HepG2 (cell line): Measurements from ENCODE around the gene CSRP3. TPM values are rescaled to one million over a fixed set of nuclear protein-coding genes. Genes with fewer than 3 reads are reported as not detected.

Source experiments
- ATAC-seq: fragments of 200-7000 bp; cut with Tn5 transposase; 3 replicates; pipeline ENCODE4 v1.9.1; 2020; ENCODE audit warnings: mild to moderate bottlenecking, moderate library complexity
- BruUV-seq: library from RNA; stranded (reverse); fragments of 400-500 nt; replicated peaks from 2 replicates; lab custom pipeline; 2021; lab: Mats Ljungman, UMichigan
- CTCF ChIA-PET: fragments of 300-600 bp; formaldehyde crosslinking; extraction: SDS; loops from one replicate; lab custom pipeline; 2021; ENCODE audit warnings: low total read pairs, inconsistent platforms, low intra/inter-chr PET ratio; lab: Yijun Ruan, JAX
- POLR2A ChIA-PET: fragments of 350-600 bp; sonication (Branson Sonifier 250); formaldehyde crosslinking; loops from one replicate; lab custom pipeline; 2020; ENCODE audit warnings: antibody characterized with exemption, inconsistent platforms; lab: Yijun Ruan, JAX
- DNase-seq: peaks from one replicate; pipeline ENCODE4 v3.0.0-alpha.2; 2015; ENCODE audit warnings: low spot score
- FAIRE-seq: peaks from 3 replicates; lab custom pipeline; 2011; peaks lifted over from hg19 to GRCh38; lab: Jason Lieb, UNC
- H2AFZ ChIP-seq: one replicate; pipeline ENCODE4 v1.6.1; 2011; ENCODE audit warnings: low read length, inconsistent platforms
- H3K27ac ChIP-seq: fragments of 300-600 bp; 3 replicates; pipeline ENCODE4 v1.8.0; 2011; ENCODE audit warnings: mixed run types, mild to moderate bottlenecking, mixed read lengths, low read length, inconsistent platforms; ENCODE audit not compliant: insufficient read depth; ENCODE audit errors: extremely low read length
- H3K27me3 ChIP-seq, 2 experiments: fragments of 200-600 bp in 1 of 2; 2 replicates in 1 of 2; 3 replicates in 1 of 2; pipeline versions ENCODE4 v1.6.0 to v1.8.0; 2011; ENCODE audit warnings: low read length in 2 of 2, mild to moderate bottlenecking in 2 of 2, moderate library complexity in 2 of 2, inconsistent platforms in 1 of 2; ENCODE audit not compliant: insufficient read depth in 2 of 2, control insufficient read depth in 1 of 2
- H3K36me3 ChIP-seq, 2 experiments: fragments of 200-600 bp in 1 of 2; replicated peaks in 1 of 2; 2 replicates in 1 of 2; 3 replicates in 1 of 2; pipeline versions ENCODE4 v1.5.1 to v1.8.0; 2011; ENCODE audit warnings: low read length in 2 of 2, inconsistent platforms in 1 of 2; ENCODE audit not compliant: insufficient read depth in 2 of 2, control insufficient read depth in 1 of 2
- H3K4me1 ChIP-seq: 2 replicates; pipeline ENCODE4 v1.5.1; 2012; ENCODE audit warnings: low read length, inconsistent platforms; ENCODE audit not compliant: insufficient read depth
- H3K4me2 ChIP-seq: 2 replicates; pipeline ENCODE4 v1.6.0; 2011; ENCODE audit warnings: low read depth, low read length, inconsistent platforms
- H3K4me3 ChIP-seq, 3 experiments: fragments of 200-600 bp in 1 of 3; sonication (generic), shearing (Covaris generic) in 1 of 3; replicated peaks in 1 of 3; 2 replicates each; pipeline ENCODE4 v1.5.1; 2011 to 2016; ENCODE audit warnings: low read length in 3 of 3, inconsistent platforms in 2 of 3, low read depth in 2 of 3, mild to moderate bottlenecking in 2 of 3, control low read depth in 1 of 3, mixed read lengths in 1 of 3; ENCODE audit not compliant: insufficient read depth in 1 of 3
- H3K79me2 ChIP-seq: one replicate; pipeline ENCODE4 v1.6.1; 2011; ENCODE audit warnings: low read length, inconsistent platforms; ENCODE audit not compliant: insufficient read depth
- H3K9ac ChIP-seq: 2 replicates; pipeline ENCODE4 v1.6.0; 2011; ENCODE audit warnings: mild to moderate bottlenecking, low read depth, low read length, inconsistent platforms; ENCODE audit not compliant: insufficient read depth
- H3K9me3 ChIP-seq: 2 replicates; pipeline ENCODE4 v1.5.1; 2012; ENCODE audit warnings: mild to moderate bottlenecking, low read length
- H4K20me1 ChIP-seq: 2 replicates; pipeline ENCODE4 v1.6.0; 2011; ENCODE audit warnings: inconsistent platforms, mild to moderate bottlenecking, low read length, moderate library complexity; ENCODE audit not compliant: insufficient read depth
- BATF2 ChIP-seq: sonication (generic); formaldehyde crosslinking; IDR thresholded peaks from 2 replicates; pipeline ENCODE4 v1.8.0; 2022; ENCODE audit warnings: mild to moderate bottlenecking, missing genetic modification reagents, moderate library complexity
- FOXP1 ChIP-seq, 2 experiments: fragments of 450-650 bp in 1 of 2; IDR thresholded peaks; 2 replicates each; pipeline ENCODE4 v1.6.1; 2017 to 2018; ENCODE audit warnings: antibody characterized with exemption in 1 of 2
- GTF2F1 ChIP-seq: fragments of 150-350 bp; IDR thresholded peaks from 2 replicates; pipeline ENCODE4 v1.6.1; 2014; ENCODE audit warnings: low read length
- KDM1A ChIP-seq: IDR thresholded peaks from 2 replicates; pipeline ENCODE4 v1.6.1; 2016; ENCODE audit warnings: missing compliant biosample characterization
- MAFG ChIP-seq: sonication (generic); formaldehyde crosslinking; IDR thresholded peaks from 2 replicates; pipeline ENCODE4 v1.5.1; 2020; ENCODE audit warnings: mild to moderate bottlenecking, missing genetic modification reagents
- SRSF4 ChIP-seq: fragments of 200-400 bp; formaldehyde crosslinking; IDR thresholded peaks from one replicate; pipeline ENCODE4 v1.6.1; 2018; ENCODE audit warnings: mild to moderate bottlenecking, low read depth, low read length, moderate library complexity; ENCODE audit not compliant: poor library complexity, severe bottlenecking
- SRY ChIP-seq: sonication (generic); formaldehyde crosslinking; IDR thresholded peaks from 2 replicates; pipeline ENCODE4 v1.8.0; 2022; ENCODE audit warnings: mild to moderate bottlenecking, missing genetic modification reagents
- SUZ12 ChIP-seq: fragments of 150-350 bp; IDR thresholded peaks from 2 replicates; pipeline ENCODE4 v1.6.1; 2014; ENCODE audit warnings: low read depth, low read length
- ZFP82 ChIP-seq: sonication (generic); formaldehyde crosslinking; IDR thresholded peaks from 2 replicates; pipeline ENCODE4 v1.5.1; 2020; ENCODE audit warnings: mild to moderate bottlenecking, missing genetic modification reagents, borderline replicate concordance
- ZNF414 ChIP-seq: sonication (generic); formaldehyde crosslinking; IDR thresholded peaks from 2 replicates; pipeline ENCODE4 v1.5.0; 2020; ENCODE audit warnings: missing genetic modification reagents
- ZSCAN20 ChIP-seq: sonication (generic); formaldehyde crosslinking; IDR thresholded peaks from 2 replicates; pipeline ENCODE4 v1.4.0; 2020; ENCODE audit warnings: missing genetic modification reagents, mild to moderate bottlenecking, borderline replicate concordance
- WGBS: methylation state at CpG from one replicate; pipeline ENCODE4 v1.1.6; 2017; ENCODE audit warnings: low lambda C conversion rate; 5-methylcytosine and 5-hydroxymethylcytosine counted together
- in situ Hi-C: cut with HindIII; loops from 2 replicates; pipeline ENCODE4 v1.10.0; 2017; ENCODE audit warnings: low pct_unique_long_range_greater_than_20kb; ENCODE audit not compliant: extremely low pct_ligation_motif_present
- intact Hi-C: fragments of 100-400 bp; cut with micrococcal nuclease; formaldehyde crosslinking; loops from one replicate; pipeline ENCODE4 v1.10.0; 2022; ENCODE audit not compliant: unreplicated experiment
- polyA plus RNA-seq, 8 experiments: library from polyadenylated mRNA; depleted of rRNA in 3 of 8; stranded (reverse) in 7 of 8; unstranded in 1 of 8; fragments of >200 nt; fragmentation: Illumina TruSeq in 4 of 8; extraction: Trizol in 4 of 8; gene quantifications; 2 replicates each; pipeline versions ENCODE4 v1.2.1 to v1.2.3, GENCODE V29; 2011 to 2016; ENCODE audit warnings: low read depth in 4 of 8, missing spikeins in 1 of 8, mixed read lengths in 1 of 8; ENCODE audit not compliant: insufficient read depth in 1 of 8
- total RNA-seq, 5 experiments: library from RNA; depleted of rRNA; stranded (reverse); fragments of >200 nt; fragmentation: Illumina TruSeq; extraction: Trizol; gene quantifications; 2 replicates each; pipeline ENCODE4 v1.2.3, GENCODE V29; 2016; ENCODE audit warnings: low read depth in 1 of 5

Gene CSRP3
- total and polyA plus RNA-seq, 2 of the 13 experiments (the other 11 are each of a cell fraction or from before 2014, with no cell fraction given): not detected

GRCh38 chr11:19229671-19230070, 27.9 kb upstream of the CSRP3 start:
- Histone ChIP-seq H2AFZ (no peak overlapping the region), H3K9me3 (no peaks in the 10 kb centered on the region), H3K79me2 (no peaks in the 10 kb centered on the region), H3K27ac (no peak overlapping the region), H3K9ac (no peak overlapping the region), H3K4me3 (no peak overlapping the region), H3K4me1 (no peaks in the 10 kb centered on the region), H3K36me3 (peaks cover 0 to 12% of the 10 kb centered on the region in 2 experiments; a peak in 4 of 5 replicates), H3K4me2 (no peak overlapping the region), H4K20me1 (no peaks in the 10 kb centered on the region), H3K27me3 (no peaks in the 10 kb centered on the region; a peak in 1 of 5 replicates)
- DNase-seq (no peak), FAIRE-seq (no peak), ATAC-seq (no peak)
- BruUV-seq: no TSS peak
- 92% methylated on average over 5 of the region's 5 CpGs for WGBS
- ChIA-PET POLR2A (no interaction called here), CTCF (no interaction called here)
- TF ChIP-seq ZSCAN20 (CRISPR knock-in tag) (no peak), SRY (no peak), ZNF414 (CRISPR knock-in tag) (no peak), FOXP1 (IDR thresholded peaks at IDR 0.05) (no peak), FOXP1 (CRISPR knock-in tag; IDR thresholded peaks at IDR 0.05) (no peak), KDM1A (CRISPR knock-in tag) (no peak), BATF2 (CRISPR knock-in tag) (no peak), GTF2F1 (no peak), ZFP82 (no peak), SUZ12 (no peak), SRSF4 (no peak), MAFG (no peak)
- in situ Hi-C loops (no loop called here), intact Hi-C loops (no loop called here)
